CD4-positive, alpha-beta T cell treated with Interferon alpha-2 for 1 hour (primary cell): ENCODE data around the gene TEX22.

Experiments
- DNase-seq, 2 donors: peaks; one replicate each; pipeline ENCODE4 v3.0.0-alpha.2; 2020 to 2022

Gene TEX22

DNA sequence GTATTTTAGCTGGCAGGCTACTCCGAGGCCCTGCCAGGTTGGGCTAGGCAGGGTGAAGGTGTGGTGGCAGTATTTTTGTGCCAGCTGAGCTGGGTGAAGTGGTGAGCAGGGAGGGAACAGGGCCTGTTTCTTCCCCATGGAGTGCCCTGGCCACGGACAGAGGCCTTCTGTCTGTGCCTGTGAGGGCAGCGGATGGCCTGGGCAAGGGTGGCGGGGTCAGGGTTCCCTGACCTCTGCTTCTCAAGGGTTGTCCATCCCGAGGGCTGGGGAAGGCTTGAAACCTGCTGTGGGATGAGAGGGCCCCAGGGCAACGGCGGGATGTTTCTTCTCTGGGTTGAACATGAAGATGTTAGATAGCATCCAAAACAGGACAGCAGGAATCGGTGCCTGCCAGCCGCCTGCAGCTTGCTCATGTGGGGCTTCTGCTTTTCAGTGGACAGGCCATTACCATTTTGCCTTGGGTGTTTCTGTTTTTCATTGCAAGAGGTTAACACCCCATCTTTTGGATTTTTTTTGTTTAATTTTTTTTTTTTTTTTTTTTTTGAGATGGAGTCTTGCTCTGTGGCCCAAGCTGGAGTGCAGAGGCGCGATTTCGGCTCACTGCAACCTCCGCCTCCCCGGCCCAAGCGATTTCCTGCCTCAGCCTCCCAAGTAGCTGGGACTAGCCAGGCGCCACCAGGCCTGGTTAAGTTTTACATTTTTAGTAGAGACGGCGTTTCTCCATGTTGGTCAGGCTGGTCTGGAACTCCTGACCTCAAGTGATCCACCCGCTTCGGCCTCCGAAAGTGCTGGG, 24.6 kb downstream of the TEX22 start:
- DNase-seq = no peak

DNA sequence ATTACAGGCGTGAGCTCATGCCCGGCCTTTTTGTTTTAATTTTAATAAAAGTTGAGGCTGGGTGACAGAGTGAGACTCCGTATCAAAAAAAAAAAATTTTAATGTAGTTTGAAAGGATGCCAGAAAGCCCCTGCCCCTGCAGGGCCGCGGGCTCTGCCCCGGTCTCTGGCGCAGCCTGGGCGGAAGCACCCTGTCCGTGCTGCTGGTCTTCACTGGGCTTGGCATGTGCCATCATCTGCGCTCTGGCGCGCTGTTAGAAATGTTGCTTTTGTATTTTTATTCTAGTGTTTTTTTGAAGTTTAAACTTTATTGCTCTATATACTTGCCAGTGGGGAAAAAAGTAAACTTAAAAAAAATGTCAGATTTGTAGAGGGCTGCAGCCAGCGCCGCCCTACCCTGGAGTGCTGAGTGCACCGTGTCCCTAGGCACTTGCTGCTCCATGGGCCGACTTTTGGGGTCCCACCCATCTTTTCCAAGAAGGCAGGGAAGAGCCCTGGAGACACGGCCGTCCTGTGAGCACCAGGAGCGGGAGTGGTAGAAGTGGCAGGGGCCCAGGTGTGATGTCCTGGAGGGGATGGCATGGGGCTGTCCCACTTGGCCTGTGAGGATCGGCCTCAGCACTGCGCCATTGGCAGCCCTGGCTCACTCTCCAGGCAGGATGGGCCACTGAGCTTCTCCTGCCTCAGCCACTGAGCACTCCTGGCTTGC, 25.3 kb downstream of the TEX22 start:
- no peak for DNase-seq

DNA sequence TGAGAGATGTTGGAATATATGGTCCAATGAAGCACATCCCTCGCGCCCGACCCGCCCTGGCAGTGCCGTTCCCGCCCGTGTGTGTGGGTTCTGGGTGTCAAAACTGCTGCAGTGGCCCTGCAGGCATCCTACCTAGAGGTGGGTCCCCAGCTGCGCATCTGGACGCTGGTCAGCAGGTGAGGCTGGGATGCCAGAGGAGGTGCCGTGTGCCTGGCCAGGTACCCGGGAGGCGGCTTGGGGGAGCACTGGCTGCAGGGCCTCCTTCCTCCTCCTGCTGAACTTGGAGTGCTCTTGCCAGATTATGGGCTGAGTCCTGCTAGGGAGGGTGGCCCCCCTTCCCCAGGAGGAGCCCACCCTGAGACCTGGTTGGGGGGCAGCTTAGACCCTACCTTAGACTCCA, 26.5 kb downstream of the TEX22 start:
- no peak for DNase-seq

DNA sequence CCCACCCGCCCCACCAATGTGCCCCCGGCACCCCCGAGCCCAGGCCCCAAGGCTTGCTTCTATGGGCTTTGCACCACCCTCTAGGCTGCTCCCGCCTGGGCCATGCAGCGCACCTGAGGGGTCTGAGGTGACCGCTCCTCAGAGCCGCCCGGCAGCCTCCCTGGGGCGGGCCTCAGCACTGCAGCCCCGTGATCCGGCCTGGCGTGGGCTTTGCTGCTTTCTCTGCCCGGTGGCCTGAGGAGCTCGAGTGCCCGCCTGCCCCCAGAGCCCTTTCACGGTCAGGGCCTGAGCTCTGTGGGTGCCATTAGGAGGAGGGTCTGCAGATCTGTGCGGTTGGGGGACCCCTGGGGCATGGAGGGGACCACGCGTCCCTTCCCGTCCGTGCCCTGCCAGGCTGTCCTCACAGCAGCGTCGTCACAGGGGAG, 27.5 kb downstream of the TEX22 start:
- DNase-seq = no peak

DNA sequence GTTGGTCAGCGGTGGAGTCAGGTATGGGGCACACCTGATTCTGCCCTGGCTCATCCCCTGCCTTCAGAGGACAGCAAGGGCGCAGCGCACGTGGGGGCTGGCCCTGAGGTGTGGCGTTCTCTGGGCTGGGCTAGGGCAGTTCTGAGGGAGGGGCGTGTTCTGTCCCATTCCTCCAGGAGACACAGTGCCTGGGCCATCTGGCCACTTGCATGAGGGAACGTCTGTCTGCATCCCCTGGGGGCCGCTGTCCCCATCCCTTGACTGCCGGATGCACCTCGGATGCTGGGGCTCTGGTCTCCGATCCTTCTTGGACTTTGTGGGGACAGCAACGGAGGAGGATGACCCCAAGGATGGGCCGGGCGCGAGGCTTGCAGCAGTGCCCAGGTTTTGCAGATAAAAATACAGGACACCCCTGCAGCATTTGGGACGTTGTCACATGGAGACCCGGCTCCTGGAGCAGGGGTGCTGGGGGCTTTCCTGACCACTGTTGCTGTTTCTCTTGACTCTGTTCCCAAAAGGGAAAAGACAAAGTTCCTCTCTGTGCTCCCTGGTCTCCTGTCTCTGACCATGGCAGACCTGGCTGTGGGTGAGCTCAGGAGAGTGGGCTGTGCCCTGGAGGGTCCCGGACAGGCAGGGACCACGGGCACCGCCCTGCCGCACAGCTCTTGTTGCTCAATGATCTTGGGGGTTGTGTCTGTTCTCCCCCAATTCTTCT, 28.2 kb downstream of the TEX22 start:
- no peak for DNase-seq

DNA sequence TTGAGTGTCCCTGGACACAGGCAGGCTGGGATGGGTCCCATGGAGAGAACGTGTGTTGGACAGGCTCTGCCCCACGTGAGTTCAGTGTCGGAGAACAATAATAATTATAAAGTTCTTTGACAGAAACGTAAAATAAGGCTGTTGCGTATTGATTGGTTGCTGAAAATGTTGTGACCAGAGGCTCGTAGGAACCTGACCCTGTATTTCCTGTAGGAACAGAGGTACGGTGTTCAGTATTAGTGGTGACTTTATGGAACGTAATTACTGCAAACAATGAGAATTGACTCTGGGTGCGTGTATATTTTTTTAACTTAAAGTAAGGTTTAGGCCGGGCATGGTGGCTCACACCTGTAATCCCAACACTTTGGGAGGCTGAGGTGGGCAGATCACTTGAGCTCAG, 29.1 kb downstream of the TEX22 start:
- no peak for DNase-seq

GRCh38 chr14:105427936-105428485, 29.7 kb downstream of the TEX22 start:
- no peak for DNase-seq

DNA sequence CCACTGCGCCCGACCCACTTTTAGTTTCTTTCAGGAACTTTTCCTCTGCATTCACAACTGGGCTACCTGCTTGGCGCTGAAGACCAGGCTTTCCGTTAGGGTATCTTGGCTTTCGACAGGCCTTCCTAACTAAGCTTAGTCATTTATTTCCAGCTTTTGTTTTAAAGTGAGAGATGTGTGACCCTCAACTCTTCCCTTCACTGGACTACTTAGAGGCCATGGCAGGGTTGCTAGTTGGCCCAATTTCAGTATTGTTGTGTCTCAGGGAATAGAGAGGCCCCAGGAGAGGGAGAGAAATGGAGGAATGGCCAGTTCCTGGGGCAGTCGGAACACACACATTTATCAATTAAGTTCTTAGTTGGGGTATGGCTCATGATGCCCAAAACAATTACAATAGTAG, 31.7 kb downstream of the TEX22 start:
- DNase-seq = no peak

GRCh38 chr14:105430565-105430964, 32.2 kb downstream of the TEX22 start:
- DNase-seq = no peak

DNA sequence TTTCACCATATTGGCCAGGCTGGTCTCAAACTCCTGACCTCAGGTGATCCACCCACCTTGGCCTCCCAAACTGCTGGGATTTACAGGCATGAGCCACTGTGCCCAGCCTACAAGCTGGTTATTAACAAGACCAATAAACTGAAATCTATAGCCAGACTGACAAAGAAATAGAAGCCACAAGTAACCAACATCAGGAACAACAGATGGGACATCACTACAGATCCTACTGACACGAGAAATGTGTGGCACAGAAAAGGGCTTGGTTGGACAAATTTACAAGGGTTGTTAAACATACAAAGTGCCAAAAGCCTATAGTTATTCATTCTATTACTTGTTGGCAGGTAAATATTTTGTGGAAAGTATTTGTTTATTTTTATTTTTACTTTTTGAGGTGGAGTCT, 32.9 kb downstream of the TEX22 start:
- no peak for DNase-seq

DNA sequence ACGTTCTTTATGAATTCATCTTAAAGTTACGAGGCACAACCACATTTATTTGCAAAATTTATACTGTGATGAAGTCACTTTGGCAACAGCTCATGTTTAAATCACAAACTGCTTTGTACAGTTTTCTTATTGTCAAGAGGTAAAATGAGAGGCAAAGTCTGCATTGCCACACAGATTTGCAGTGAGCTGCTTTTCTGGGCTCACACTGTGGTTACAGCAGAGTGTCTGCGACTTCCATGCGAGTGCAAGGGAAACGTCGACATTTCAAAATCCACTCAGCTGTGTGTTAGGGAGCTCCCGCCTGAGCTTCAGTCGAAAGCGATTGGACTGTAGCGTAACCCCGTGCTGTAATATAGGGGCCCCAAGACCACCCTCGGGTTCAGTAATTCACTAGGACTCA, 34.3 kb downstream of the TEX22 start:
- no peak for DNase-seq

DNA sequence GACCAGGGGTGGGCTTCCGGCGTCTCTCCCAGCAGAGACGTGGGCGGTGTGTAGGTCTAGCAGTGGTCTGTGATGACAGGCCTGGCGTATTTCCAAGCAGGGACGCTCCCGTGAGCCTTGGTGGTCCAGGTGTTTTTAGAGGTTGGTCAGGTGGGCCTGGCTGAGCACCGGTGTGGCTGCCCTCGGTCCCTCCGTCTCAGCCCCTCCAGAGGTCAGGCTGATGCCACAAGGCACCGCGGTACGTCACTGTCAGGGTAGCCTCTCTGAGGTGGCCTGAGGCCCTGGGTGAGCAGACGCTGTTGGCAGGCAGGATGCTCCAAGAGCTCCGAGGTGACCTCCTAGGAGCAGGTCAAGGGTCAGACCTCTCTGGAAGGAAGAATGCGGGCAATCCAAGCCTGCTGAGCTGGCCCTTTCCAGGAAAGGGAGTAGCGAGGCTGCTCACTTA, 34.8 kb downstream of the TEX22 start:
- DNase-seq = no peak

DNA sequence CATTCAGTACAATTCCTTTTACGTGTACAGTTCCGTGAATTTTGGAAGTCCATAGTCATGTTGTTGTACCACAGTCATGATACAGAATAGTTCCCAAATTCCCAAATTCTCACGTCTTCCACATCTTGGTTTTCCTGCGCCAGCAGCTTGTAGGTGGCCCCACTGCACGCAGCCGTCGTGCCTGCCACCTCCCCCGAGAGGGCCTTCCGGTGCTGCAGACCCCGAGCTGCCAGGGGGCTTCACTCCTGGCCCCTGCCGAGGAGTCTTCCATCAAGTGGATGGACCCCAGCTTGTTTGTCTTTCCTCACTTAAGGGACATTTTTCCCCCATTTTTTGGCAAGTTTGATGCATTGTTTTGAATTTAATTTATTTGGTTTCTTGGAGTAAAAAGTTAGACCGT, 38.1 kb downstream of the TEX22 start:
- DNase-seq = no peak

- DNase-seq = no peak
These were observed 38.8 kb downstream of the TEX22 start for GRCh38 chr14:105436891-105437722.

GRCh38 chr14:105437723-105438500, 39.6 kb downstream of the TEX22 start:
- no peak for DNase-seq

DNA sequence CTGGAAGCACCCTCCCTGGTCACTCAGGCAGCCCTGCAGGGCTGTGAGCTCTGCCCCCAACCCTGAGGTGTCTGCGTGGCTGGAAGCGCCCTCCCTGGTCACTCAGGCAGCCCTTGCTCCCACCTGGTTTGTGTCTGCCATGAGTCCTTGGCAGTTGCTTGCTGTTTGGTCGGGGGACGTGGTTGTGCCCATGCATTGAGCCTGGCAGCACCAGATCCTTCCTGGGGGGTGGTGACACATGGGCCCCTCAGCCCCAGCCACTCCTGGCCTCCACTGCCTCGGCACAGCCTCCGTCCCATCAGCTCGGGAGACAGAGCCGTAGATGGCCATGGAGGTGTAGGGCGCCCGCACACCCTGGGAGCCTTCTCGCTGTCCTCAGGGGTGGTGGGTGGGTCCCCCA, 40.8 kb downstream of the TEX22 start:
- DNase-seq = no peak

GRCh38 chr14:105439710-105440553, 41.6 kb downstream of the TEX22 start:
- DNase-seq = no peak

DNA sequence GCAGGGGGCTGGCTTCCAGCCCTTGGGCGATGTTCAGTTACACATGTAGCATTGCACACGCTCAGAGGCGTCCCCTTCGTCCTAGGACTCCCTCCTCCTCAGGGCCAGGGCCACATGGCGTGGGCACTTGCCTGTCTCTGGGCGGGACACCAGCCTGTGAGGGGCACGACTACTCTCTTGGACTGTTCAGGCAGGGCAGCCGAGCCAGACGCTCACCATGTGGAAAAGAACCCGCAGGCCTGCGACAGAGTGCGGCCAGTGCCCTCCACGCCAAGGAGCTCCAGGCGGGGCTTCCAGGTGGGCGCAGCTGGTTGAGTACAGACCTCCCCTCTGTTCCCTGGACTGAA, 42.2 kb downstream of the TEX22 start:
- DNase-seq = no peak

DNA sequence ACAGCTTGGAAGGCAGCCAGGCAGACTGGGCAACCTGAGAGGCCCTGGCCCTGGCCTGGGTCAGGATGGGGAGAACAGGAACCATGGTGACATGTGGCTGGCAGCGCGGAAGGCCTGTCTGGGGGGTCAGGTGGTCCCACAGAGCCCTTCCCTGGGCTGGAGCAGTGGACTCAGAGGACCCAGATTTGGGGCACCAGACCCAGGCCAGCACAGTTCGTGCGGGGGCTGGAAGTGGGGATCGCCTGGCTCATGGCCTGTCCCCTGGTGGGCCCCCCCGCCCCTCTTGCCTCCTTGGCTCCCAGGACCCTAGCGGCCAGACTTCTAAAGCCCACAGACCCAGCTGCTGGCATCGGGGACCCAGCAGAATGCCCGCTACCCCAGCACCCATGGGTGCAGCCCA, 42.7 kb downstream of the TEX22 start:
- DNase-seq = no peak

DNA sequence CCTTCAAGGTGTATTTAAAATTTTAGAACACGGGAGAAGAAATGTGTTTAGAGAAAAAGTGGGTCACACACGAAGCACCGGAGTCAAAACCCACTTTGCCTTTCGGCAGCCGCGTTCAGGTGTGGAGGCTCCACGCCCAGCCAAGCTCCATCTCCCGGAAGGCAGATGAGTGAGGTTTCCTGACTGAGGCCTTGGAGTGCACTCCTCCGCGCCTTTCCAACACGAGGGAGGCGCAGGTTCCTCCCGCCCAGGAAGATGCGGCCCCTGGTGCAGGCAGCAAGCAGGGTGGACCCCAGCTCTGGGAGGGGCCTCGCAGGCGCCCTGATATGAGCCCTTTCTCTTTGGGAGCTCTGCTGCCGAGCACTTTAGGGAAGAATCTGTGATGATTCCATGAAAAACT, 43.8 kb downstream of the TEX22 start:
- DNase-seq = no peak

- no peak for DNase-seq
These were observed 44.5 kb downstream of the TEX22 start for GRCh38 chr14:105442834-105443233.
